ENCODE data around the gene CDK8.
"Not testable (repeated sequence)": the region's sequence is repeated elsewhere in the genome, so short reads cannot be mapped to it uniquely, and the experiment has no call there.

CDK8 gene

DNA sequence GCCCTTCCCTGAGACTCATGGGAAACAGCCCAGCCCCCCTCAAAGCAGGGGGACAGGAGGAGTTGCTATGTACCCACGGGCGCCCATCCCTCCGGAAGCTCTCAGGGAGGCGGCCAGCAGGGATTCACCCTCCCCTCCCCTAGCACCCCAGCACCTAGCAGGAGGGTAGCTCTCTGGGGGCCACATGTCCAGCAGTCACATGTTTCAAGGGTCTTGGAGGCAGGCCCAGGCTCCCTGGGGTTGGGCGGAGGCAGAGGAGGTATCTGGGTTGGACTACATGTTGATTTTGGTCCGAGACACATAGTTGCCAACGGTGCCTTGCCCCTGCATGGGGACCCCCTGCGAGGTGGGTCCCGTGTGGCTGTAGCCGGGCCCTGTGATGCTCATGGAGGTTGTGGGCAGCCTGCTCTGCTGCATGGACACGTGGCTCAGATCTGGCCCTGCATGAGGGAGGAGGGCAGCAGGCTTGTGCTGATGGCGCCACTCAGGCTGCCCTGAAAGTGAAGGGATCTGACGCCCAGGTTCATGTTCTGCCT is 24.8 kb upstream of the CDK8 start:
- TF ChIP-seq, protein P1, sequence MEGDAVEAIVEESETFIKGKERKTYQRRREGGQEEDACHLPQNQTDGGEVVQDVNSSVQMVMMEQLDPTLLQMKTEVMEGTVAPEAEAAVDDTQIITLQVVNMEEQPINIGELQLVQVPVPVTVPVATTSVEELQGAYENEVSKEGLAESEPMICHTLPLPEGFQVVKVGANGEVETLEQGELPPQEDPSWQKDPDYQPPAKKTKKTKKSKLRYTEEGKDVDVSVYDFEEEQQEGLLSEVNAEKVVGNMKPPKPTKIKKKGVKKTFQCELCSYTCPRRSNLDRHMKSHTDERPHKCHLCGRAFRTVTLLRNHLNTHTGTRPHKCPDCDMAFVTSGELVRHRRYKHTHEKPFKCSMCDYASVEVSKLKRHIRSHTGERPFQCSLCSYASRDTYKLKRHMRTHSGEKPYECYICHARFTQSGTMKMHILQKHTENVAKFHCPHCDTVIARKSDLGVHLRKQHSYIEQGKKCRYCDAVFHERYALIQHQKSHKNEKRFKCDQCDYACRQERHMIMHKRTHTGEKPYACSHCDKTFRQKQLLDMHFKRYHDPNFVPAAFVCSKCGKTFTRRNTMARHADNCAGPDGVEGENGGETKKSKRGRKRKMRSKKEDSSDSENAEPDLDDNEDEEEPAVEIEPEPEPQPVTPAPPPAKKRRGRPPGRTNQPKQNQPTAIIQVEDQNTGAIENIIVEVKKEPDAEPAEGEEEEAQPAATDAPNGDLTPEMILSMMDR (IDR thresholded peaks at IDR 0.05; ENCODE audit: borderline replicate concordance, insufficient read depth, low read depth, low read length), result no peak
- H3K4me3 ChIP-seq (ENCODE audit: low read depth, low read length), result no peak overlapping the region

DNA sequence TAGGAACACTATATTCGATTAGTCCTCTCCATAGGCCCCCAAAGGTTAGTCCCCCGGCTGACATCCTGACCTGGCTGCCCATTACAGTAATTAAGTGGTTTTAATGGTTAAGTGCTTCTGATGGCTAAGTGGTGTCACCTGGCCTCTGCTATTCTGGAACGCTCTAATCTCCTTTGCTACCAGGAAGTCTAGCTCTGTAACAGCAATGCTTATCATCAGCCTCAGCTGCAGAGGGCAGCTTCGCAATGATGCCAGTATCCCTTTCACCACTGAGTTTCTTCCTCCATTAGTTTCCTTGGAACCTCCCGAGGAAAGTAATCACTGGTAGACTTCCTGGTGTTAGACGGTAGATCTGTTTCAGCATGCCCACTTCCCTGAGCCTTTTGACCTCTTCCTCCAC is 23.2 kb upstream of the CDK8 start:
- TF ChIP-seq, protein P1 (IDR thresholded peaks at IDR 0.05; ENCODE audit: borderline replicate concordance, insufficient read depth, low read depth, low read length), result no peak
- no peak overlapping the region for H3K4me3 ChIP-seq (ENCODE audit: low read depth, low read length)

DNA sequence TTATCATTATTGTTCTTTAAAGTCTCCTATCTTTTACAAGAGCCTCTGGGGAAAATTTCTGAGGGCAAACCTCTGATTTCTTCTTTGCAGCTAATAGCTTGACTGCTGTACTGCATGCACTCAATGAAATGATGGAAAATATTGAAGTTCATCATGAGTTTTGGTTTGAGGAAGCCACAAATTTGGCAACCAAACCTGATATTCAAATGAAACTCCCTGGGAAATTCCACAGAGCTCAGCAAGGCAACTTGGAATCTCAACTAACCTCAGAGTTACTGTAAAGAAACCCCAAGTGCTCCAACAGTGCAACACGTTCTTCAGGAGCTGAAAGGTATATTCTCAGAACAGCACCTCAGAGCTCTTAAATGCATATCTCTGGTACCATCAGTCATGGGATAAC is 17.6 kb upstream of the CDK8 start:
- TF ChIP-seq, protein P1 (IDR thresholded peaks at IDR 0.05; ENCODE audit: borderline replicate concordance, insufficient read depth, low read depth, low read length), result no peak
- H3K4me3 ChIP-seq (ENCODE audit: low read depth, low read length), result no peak overlapping the region

DNA sequence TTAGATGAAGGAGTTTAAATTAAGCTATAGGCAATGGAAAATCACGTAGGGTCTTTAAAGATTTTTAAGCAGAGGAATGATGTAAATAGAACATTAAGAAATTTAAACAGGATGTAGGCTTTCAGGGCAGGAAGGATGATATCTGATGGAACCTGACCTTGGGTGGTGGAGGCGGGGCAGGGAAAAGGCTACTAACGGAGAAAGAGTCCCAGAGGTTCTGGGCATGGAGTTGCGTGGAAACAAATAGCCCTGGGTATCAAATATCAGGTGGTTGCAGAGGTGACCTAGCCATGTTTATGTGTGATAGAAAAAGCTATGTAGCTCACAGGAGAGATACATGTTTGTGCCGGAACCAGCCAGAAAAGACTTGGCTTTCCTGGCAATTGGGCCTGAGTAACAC is 7.8 kb upstream of the CDK8 start:
- H3K4me3 ChIP-seq (ENCODE audit: low read depth, low read length), result no peak overlapping the region
- TF ChIP-seq, protein P1 (IDR thresholded peaks at IDR 0.05; ENCODE audit: borderline replicate concordance, insufficient read depth, low read depth, low read length), result no peak

DNA sequence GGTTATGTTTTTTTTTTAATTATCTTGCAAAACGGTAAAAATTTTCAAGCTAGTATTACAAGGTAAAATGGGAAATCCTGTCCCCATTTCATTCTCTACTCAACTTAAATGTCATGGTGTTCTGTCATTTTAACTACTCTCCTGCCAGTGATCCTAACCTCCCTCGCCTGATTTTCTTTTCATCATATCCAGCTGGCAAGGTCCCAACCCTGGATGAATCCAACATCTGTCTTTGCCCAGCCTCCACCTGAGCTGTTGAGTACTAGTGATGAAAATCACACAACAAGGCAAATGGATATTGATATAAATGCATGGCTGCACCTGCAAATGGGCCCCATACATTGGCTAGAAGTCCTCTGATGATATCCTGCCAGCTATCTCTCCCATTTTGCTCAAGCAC is 6.9 kb upstream of the CDK8 start:
- no peak overlapping the region for H3K4me3 ChIP-seq (ENCODE audit: low read depth, low read length)
- TF ChIP-seq, protein P1 (IDR thresholded peaks at IDR 0.05; ENCODE audit: borderline replicate concordance, insufficient read depth, low read depth, low read length), result no peak

DNA sequence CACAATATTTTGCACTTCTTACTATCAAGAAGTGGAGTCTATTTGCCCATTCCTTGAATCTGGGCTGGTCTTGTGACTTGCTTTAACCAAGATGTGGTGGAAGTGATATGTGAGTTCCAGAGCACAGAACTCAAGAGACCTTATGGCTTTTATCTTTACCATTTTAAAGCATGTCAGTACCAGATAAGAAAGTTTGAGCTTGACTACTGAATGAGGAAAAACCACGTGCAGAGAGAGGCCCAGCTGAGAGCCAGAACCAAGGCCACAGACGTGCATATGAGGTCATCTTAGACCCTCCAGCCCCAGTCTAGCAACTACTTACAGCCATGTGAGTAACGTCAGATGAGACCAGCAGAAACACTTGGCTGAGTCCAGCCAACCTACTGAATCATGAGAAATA is 6.3 kb upstream of the CDK8 start:
- H3K4me3 ChIP-seq (ENCODE audit: low read depth, low read length), result no peak overlapping the region
- TF ChIP-seq, protein P1 (IDR thresholded peaks at IDR 0.05; ENCODE audit: borderline replicate concordance, insufficient read depth, low read depth, low read length), result no peak

DNA sequence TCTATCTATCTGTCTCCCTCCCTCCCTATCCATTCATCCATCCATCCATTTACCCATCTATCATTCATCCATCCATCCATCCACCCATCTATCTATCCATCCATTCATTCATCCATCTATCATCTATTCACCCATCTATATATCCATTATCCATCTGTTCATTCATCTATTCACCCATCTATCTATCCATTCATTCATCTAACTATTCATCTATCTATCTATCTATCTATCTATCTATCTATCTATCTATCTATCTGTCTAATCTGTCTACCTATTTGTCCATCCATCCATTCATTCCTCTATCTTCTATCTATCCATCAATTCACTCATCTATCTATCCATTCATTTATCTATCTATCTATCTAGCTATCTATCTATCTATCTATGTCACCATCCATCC is 4.4 kb upstream of the CDK8 start:
- no peak overlapping the region for H3K4me3 ChIP-seq (ENCODE audit: low read depth, low read length)
- TF ChIP-seq, protein P1 (IDR thresholded peaks at IDR 0.05; ENCODE audit: borderline replicate concordance, insufficient read depth, low read depth, low read length), result no peak

DNA sequence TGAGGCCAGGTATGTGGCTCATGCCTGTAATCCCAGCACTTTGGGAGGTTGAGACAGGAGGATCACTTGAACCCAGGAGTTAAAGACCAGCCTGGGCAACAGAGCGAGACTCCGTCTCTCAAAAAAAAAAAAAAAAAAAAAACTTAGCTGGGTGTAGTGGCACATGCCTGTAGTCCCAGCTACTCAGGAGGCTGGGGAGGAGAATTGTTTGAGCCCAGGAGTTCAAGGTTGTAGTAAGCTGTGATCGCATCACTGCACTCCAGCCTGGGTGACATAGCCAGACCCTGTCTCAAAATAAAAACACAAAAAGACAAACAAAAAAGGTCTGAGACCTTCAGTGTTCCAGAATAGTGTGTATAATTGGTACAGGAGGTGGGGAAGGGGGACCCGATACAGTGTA is 1.9 kb upstream of the CDK8 start:
- H3K4me3 ChIP-seq (ENCODE audit: low read depth, low read length), result not testable (repeated sequence)

Data from GM12875 (cell line).